ENCODE measurements around the gene CAP1.

GRCh38 chr1:40038697-40039096, 1.8 kb upstream of the CAP1 start:
- TF ChIP-seq CTCF (IDR thresholded peaks at IDR 0.05) = no peak
- TF ChIP-seq POLR2A (IDR thresholded peaks at IDR 0.05) = no peak
- TF ChIP-seq POLR2AphosphoS5 (IDR thresholded peaks at IDR 0.05) = no peak

Data from transverse colon (tissue), 4 donors.